Testis (tissue), 5 donors: Measurements from ENCODE around the gene BCL2A1. TPM values are rescaled to one million over a fixed set of nuclear protein-coding genes. Genes with fewer than 3 reads are reported as not detected.
"Not testable (repeated sequence)": the region's sequence is repeated elsewhere in the genome, so short reads cannot be mapped to it uniquely, and the experiment has no call there.

Source experiments
- DNase-seq: peaks from one replicate; pipeline ENCODE4 v3.0.0-alpha.2; 2019
- H3K27ac ChIP-seq, 2 donors: fragments of 200-600 bp; sonication (generic); one replicate each; pipeline ENCODE4 v1.5.1; 2019
- H3K27me3 ChIP-seq: fragments of 200-600 bp; sonication (generic); one replicate; pipeline ENCODE4 v1.5.1; 2019
- H3K36me3 ChIP-seq: fragments of 200-600 bp; sonication (generic); one replicate; pipeline ENCODE4 v1.5.1; 2017; ENCODE audit warnings: low read depth; ENCODE audit errors: missing control alignments
- H3K4me1 ChIP-seq: fragments of 200-600 bp; sonication (generic); one replicate; pipeline ENCODE4 v1.5.1; 2019
- H3K4me3 ChIP-seq, 2 donors: fragments of 200-600 bp; sonication (generic); one replicate each; pipeline ENCODE4 v1.5.1; 2017 to 2019
- H3K9me3 ChIP-seq: fragments of 200-600 bp; sonication (generic); one replicate; pipeline ENCODE4 v1.5.1; 2017
- POLR2A ChIP-seq: fragments of 450-650 bp; IDR thresholded peaks from one replicate; pipeline ENCODE4 v1.6.1; 2017; ENCODE audit warnings: antibody characterized with exemption, mild to moderate bottlenecking, moderate library complexity
- WGBS, 2 donors: methylation state at CpG; one replicate each; pipeline ENCODE4 v1.1.5; 2018; 5-methylcytosine and 5-hydroxymethylcytosine counted together
- intact Hi-C: fragments of 100-400 bp; cut with DNase I; formaldehyde crosslinking; loops from one replicate; pipeline ENCODE4 v1.15.1; 2023; ENCODE audit warnings: low total_unique reads
- long read RNA-seq, 2 donors: transcript quantifications; one replicate each; lab custom pipeline, GENCODE V29; 2026
- polyA plus RNA-seq: library from polyadenylated mRNA; stranded (reverse); fragments of 350-450 nt; fragmentation: Illumina TruSeq; extraction: RNeasy Lipid Tissue Mini Kit (QIAGEN cat#74804); gene quantifications from one replicate; pipeline ENCODE4 v1.2.3, GENCODE V29; 2014; ENCODE audit warnings: low read depth, low replicate concordance; ENCODE audit not compliant: insufficient read depth
- total RNA-seq, 2 donors: library from RNA; depleted of rRNA; stranded (reverse); fragments of >200 nt; gene quantifications; one replicate each; pipeline ENCODE4 v1.2.3, GENCODE V29; 2016
- TF ChIP-seq, protein P1 (sequence below), 3 experiments: fragments of 450-650 bp in 2 of 3; fragments of 200-600 bp in 1 of 3; sonication (generic) in 1 of 3; IDR thresholded peaks; one replicate each; pipeline ENCODE4 v1.5.1; 2016 to 2019; ENCODE audit warnings: antibody characterized with exemption in 3 of 3, mild to moderate bottlenecking in 2 of 3, moderate library complexity in 1 of 3

Gene BCL2A1
- total RNA-seq (not detected), polyA plus RNA-seq (2.3 TPM)
- long read RNA-seq, donor 1, partial matches to known transcripts: 0 of 4 reads
- long read RNA-seq, donor 1, other reads (novel, unspliced or antisense): 0 of 4 reads
- long read RNA-seq, donor 2, partial matches to known transcripts: 0 of 2 reads
- long read RNA-seq, donor 2, other reads (novel, unspliced or antisense): 0 of 2 reads

DNA sequence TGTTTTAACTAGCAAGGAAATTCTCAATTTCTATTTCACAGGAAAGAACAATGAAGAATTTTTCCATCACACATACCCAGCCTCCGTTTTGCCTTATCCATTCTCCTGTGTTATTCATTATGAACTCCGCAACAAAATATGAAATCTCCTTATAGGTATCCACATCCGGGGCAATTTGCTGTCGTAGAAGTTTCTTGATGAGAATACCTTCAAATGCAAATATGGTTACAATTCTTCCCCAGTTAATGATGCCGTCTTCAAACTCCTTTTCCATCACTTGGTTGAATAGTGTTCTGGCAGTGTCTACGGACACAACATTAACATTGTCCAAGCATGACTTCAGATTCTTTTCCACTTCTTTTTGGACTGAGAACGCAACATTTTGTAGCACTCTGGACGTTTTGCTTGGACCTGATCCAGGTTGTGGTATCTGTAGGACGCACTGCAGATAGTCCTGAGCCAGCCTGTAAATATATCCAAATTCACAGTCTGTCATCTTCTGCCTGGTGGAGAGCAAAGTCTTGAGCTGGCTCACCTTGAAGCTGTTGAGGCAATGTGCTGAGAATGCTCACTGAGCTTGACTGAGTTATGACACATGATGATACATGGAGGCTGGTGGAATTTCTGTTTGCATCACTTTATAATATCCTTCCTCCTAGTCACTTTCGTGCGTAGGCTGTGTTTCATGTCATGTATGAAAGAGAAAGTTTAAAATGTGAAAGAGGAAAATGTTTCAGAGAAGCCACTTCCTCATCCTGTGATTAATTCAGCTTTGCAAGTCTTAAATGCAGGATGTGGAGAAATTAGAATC lies at the start of gene BCL2A1:
Gene BCL2A1, minus strand, starts transcription at position 573 of the 811 bp plus-strand sequence. Its CDS starts 77 bp downstream, at position 496.
- Histone ChIP-seq H3K4me3 (no peak within 1 kb of the TSS), H3K36me3 (no peaks in the 10 kb centered on the region), H3K4me1 (peaks cover 5% of the 10 kb centered on the region), H3K9me3 (no peaks in the 10 kb centered on the region), H3K27me3 (no peaks in the 10 kb centered on the region), H3K27ac (peak within 1 kb of the TSS in 1 of 2 donors; percentile 17)
- peak; percentile 28 for DNase-seq
- no peak for TF ChIP-seq POLR2A
- TF ChIP-seq, protein P1, sequence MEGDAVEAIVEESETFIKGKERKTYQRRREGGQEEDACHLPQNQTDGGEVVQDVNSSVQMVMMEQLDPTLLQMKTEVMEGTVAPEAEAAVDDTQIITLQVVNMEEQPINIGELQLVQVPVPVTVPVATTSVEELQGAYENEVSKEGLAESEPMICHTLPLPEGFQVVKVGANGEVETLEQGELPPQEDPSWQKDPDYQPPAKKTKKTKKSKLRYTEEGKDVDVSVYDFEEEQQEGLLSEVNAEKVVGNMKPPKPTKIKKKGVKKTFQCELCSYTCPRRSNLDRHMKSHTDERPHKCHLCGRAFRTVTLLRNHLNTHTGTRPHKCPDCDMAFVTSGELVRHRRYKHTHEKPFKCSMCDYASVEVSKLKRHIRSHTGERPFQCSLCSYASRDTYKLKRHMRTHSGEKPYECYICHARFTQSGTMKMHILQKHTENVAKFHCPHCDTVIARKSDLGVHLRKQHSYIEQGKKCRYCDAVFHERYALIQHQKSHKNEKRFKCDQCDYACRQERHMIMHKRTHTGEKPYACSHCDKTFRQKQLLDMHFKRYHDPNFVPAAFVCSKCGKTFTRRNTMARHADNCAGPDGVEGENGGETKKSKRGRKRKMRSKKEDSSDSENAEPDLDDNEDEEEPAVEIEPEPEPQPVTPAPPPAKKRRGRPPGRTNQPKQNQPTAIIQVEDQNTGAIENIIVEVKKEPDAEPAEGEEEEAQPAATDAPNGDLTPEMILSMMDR (IDR thresholded peaks at IDR 0.05): no peak
- intact Hi-C loops: no loop called here
- 36 to 44% methylated on average over 11 of the region's 11 CpGs for WGBS, 2 donors

DNA sequence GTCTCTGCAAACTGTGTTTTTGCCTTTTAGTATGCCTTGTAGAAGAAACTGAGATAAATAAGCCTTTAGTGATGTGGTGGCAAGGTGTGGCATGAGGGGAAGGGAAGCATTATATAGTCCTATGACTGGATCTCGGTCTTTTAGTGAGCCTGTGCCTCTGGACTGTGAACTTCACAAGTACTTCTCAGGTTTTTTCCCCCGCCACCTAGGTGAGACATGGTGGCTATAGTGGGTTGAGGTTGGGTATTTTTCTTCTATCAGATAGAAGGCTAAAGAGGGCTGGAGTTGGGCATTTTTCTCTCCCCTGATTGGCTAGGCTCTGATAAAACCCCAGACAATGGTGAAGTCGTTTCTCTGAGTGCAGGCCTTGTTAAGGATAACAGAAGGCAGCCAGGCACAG lies 49.7 kb upstream of the BCL2A1 start:
- no peak for DNase-seq
- Histone ChIP-seq H3K4me1 (no peaks in the 10 kb centered on the region), H3K4me3 (no peak overlapping the region), H3K9me3 (no peaks in the 10 kb centered on the region), H3K27me3 (no peaks in the 10 kb centered on the region), H3K27ac (no peak overlapping the region), H3K36me3 (no peaks in the 10 kb centered on the region)
- intact Hi-C loops: no loop called here
- 81 to 89% methylated on average over 3 of the region's 3 CpGs for WGBS, 2 donors
- TF ChIP-seq, protein P1 (IDR thresholded peaks at IDR 0.05): no peak
- no peak for TF ChIP-seq POLR2A

DNA sequence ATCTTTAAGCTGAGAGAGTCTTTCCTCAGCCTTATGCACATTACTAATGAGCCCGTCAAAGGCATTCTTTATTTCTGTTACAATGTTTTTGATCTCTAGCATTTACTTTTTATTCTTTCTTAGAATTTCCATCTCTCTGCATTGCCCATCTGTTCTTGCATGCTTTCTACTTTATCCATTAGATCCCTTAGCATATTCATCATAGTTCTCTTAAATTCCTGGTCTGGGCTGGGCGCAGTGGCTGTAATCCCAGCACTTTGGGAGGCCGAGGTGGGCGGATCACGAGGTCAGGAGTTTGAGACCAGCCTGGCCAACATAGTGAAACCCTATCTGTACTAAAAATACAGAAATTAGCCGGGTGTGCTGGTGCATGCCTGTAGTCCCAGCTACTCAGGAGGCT lies 49.2 kb upstream of the BCL2A1 start:
- H3K9me3 ChIP-seq, H3K27ac ChIP-seq, H3K27me3 ChIP-seq, H3K4me1 ChIP-seq, intact Hi-C loops, DNase-seq, H3K4me3 ChIP-seq, H3K36me3 ChIP-seq: not testable (repeated sequence)
- WGBS, 2 donors: 92 to 93% methylated on average over 6 of the region's 6 CpGs

DNA sequence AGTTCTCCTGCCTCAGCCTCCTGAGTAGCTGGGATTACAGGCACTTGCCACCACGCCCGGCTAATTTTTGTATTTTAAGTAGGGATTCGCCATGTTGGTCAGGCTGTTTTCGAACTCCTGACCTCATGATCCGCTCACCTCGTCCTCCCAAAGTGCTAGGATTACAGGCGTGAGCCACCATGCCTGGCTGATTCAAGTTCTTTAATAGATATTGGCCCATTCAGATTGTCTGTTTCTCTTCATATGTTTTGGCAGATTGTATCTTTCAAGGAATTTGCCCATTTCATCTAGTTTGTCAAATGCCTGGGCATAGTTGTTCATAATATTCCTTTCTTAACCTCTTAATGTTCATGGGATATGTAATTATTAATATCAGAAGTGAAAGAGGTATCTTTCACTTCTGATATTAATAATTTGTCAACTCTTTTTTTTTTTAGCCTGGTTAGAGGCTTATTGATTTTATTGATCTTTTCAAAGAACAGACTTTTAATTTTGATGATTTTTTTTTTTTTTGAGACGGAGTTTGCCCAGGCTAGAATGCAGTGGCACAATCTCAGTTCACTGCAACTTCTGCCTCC lies 48.3 kb upstream of the BCL2A1 start:
- DNase-seq: no peak
- 93 to 95% methylated on average over 8 of the region's 8 CpGs for WGBS, 2 donors

DNA sequence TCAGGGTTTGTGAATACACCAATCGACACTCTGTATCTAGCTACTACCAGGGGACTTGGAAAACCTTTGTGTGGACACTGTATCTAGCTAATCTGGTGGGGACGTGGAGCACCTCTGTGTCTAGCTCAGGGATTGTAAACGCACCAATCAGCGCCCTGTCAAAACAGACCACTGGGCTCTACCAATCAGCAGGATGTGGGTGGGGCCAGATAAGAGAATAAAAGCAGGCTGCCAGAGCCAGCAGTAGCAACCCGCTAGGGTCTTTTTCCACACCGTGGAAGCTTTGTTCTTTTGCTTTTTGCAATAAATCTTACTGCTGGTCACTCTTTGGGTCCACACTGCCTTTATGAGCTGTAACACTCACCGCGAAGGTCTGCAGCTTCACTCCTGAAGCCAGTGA lies 46.1 kb upstream of the BCL2A1 start:
- H3K4me3 ChIP-seq, H3K9me3 ChIP-seq, DNase-seq, H3K27ac ChIP-seq, intact Hi-C loops, H3K27me3 ChIP-seq, H3K4me1 ChIP-seq, H3K36me3 ChIP-seq: not testable (repeated sequence)
- 68 to 73% methylated on average over 8 of the region's 8 CpGs for WGBS, 2 donors

More for the DNA sequence above, 48.3 kb upstream of the BCL2A1 start:
- Histone ChIP-seq H3K4me1 (no peaks in the 10 kb centered on the region), H3K9me3 (no peaks in the 10 kb centered on the region), H3K27me3 (no peaks in the 10 kb centered on the region), H3K36me3 (no peaks in the 10 kb centered on the region), H3K27ac (no peak overlapping the region), H3K4me3 (no peak overlapping the region)
- no peak for TF ChIP-seq POLR2A
- TF ChIP-seq, protein P1 (IDR thresholded peaks at IDR 0.05): no peak
- intact Hi-C loops: no loop called here

DNA sequence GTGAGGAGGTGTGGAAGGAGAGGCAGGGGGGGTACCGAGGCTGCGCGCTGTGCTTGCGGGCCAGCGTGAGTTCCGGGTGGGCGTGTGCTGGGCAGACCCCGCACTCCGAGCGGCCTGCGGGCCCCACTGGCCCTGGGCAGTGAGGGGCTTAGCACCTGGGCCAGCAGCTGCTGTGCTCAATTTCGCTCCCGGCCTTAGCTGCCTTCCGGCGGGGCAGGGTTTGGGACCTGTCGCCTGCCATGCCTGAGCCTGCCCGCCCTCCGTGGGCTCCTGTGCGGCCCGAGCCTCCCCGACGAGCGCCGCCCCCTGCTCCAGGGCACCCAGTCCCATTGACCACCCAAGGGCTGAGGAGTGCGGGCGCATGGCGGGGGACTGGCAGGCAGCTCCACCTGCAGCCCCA lies 45.5 kb upstream of the BCL2A1 start:
- 59 to 80% methylated on average over 8 to 24 of the region's 27 CpGs for WGBS, 2 donors
- peak overlapping the region; percentile 31 to 36 for H3K4me3 ChIP-seq
- DNase-seq, intact Hi-C loops, H3K27me3 ChIP-seq, H3K4me1 ChIP-seq, H3K27ac ChIP-seq, H3K36me3 ChIP-seq, H3K9me3 ChIP-seq: not testable (repeated sequence)
